ENCODE results near the gene LIPE. TPM values are rescaled to one million over a fixed set of nuclear protein-coding genes. Genes with fewer than 3 reads are reported as not detected.

Gene LIPE
- total RNA-seq, 4 donors from 2014 or later: 491 to 3,641 (median 1,025) TPM

DNA sequence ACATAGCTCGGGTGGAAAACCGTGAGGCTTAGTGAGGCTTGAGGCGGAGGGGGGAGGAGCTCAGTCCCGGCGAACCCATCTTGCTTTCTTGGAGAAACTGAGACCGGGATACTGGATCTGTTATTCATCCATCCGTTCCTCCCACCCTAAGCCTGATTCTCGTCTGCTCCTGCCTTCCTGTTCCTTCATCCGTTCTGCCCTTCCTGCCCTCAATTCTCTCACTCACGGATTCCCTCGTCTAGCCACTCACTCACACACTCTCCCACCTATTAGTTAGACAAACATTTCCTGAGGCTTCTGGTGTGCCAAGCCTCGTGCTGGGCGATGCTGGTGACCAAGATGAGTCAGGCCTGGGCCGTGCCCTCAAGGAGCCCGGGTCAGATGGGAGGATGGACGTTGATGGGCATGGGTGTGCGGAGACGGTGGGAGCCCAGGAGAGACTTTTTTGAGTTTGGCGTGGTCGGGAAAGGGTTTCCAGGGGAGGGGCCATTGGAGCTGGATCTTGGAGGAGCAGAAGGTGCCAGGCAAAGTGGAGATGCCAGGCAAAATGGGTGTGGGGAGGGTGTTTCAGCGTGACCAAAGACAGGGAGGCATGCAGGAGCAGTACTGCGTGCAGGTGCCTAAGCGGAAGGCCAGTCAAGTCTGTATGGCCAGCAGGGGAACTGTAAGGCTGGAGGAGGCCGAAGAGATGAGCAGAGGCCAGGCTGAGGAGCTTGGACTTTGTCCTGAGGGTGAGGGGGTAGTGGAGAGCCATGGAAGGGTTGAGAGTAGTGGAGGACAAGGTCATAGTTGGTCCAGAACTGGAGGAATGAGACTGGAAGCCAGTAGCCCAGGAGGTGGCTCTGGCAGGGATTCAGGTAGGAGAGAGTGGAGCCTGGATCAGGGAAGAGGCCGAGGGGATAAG, 29.7 kb downstream of the LIPE start:
- TF ChIP-seq, protein P1, sequence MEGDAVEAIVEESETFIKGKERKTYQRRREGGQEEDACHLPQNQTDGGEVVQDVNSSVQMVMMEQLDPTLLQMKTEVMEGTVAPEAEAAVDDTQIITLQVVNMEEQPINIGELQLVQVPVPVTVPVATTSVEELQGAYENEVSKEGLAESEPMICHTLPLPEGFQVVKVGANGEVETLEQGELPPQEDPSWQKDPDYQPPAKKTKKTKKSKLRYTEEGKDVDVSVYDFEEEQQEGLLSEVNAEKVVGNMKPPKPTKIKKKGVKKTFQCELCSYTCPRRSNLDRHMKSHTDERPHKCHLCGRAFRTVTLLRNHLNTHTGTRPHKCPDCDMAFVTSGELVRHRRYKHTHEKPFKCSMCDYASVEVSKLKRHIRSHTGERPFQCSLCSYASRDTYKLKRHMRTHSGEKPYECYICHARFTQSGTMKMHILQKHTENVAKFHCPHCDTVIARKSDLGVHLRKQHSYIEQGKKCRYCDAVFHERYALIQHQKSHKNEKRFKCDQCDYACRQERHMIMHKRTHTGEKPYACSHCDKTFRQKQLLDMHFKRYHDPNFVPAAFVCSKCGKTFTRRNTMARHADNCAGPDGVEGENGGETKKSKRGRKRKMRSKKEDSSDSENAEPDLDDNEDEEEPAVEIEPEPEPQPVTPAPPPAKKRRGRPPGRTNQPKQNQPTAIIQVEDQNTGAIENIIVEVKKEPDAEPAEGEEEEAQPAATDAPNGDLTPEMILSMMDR (IDR thresholded peaks at IDR 0.05): no peak
- ATAC-seq (ENCODE audit: low FRiP score) (peak; percentile 3), DNase-seq (ENCODE audit: low spot score) (no peak)

DNA sequence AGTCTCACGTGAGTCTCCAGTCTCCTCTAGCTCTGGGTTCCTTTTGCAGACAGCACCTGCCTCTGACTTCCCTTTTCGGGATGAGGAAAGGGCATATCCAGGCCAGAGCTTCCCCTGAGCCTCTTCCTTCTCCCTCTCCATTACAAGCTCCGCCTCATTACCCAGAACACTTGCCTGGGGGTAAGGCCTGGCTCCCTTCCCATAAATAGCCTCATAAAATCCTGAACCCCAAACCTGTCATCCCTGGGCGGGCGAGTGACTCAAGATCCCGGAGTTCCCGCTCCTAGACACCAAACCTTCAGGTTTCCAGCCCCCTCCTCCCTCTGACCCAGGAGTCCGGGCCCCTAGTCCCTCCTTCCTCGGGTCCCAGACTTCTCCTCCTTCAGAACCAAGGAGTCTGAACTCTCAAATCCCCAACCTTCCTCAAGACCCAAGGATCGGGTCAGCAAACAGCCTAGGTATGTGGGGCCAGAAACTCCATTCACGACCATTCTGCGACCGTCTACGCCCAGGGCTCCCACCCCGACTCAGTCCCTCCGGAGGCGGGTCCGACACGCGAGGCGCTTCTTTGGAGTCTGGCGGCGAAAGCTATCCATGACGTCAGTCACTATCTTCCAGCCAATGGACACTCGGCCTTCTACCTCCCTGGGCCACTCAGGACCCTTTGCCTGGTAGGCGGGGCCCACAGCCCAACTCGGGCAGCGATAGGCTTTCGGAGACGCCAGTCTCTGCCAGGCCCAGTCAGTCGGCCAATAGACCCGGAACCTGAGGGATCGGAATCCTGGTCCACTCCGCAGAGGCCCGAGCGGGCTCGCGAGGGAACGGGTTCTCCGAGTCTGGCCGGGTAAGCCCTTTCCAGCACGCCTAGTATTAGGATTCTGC, 30.6 kb downstream of the LIPE start:
- DNase-seq (ENCODE audit: low spot score) (peak; percentile 94), ATAC-seq (ENCODE audit: low FRiP score) (peak; percentile 99)
- TF ChIP-seq, protein P1 (IDR thresholded peaks at IDR 0.05): no peak

DNA sequence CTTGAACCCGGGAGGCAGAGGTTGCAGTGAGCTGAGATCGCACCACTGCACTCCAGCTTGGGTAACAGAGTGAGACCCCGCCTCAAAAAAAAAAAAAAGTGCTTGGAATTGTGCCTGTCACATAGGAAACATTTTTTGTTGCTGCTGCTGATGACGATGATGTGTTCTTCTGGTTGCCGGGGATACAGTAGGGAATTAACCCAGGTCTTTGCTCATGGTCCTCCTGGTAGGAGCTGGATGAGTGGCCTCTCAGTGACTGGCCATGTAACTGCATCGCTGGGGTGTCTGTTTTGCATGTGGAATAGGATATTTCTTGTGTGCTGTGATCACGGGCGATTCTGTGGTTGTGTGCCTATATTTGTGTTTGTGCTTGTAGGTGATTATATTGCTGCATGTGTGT, 32.4 kb downstream of the LIPE start:
- TF ChIP-seq, protein P1 (IDR thresholded peaks at IDR 0.05): no peak
- ATAC-seq (ENCODE audit: low FRiP score) (no peak), DNase-seq (ENCODE audit: low spot score) (no peak)

DNA sequence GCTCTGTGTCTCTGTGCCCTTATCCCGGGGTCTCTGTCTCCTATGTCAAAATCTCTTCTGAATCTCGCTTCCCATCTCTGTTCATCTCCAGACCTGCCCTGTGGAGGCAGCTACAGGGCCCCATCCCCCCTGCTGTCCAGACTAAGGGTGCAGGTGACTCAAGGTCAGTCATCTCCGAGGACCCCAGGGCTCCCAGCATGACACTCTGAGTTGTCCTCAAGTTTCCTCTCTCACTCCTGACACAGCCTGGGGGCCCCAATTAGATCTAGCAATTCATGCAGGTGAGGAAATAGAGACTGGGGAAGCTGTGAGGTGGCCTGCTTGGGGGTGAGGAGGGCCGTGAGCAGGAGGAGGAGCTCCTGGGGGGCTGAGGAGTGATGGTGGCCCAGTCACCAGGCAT, 35.0 kb downstream of the LIPE start:
- DNase-seq (ENCODE audit: low spot score) (no peak), ATAC-seq (ENCODE audit: low FRiP score) (no peak)
- TF ChIP-seq, protein P1 (IDR thresholded peaks at IDR 0.05): no peak

DNA sequence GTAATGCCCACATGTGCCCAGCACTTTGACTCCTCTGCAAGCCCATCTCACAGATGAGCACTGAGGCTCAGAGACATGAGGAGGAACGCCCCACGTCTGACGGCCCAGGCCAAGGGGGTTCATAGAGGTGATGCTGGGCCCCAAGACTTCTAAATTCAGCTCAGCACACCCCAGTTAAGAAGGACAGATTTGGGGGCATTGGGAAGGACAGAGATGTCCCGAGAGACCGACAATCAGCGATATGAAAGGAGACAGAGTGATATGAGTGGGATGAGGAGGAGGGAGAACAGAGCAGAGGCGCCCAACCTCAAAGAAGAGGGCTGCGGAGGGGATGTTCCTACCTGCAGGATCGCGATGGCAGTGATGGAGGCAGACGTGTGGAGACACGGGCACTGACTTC, 37.3 kb downstream of the LIPE start, which contains the start of gene CNFN:
TSS of gene CNFN (minus strand) at position 399 of the 400 bp plus-strand sequence. CDS start 1,260 bp downstream, outside the sequence.
- ATAC-seq (ENCODE audit: low FRiP score) (no peak), DNase-seq (ENCODE audit: low spot score) (no peak)
- TF ChIP-seq, protein P1 (IDR thresholded peaks at IDR 0.05): no peak

DNA sequence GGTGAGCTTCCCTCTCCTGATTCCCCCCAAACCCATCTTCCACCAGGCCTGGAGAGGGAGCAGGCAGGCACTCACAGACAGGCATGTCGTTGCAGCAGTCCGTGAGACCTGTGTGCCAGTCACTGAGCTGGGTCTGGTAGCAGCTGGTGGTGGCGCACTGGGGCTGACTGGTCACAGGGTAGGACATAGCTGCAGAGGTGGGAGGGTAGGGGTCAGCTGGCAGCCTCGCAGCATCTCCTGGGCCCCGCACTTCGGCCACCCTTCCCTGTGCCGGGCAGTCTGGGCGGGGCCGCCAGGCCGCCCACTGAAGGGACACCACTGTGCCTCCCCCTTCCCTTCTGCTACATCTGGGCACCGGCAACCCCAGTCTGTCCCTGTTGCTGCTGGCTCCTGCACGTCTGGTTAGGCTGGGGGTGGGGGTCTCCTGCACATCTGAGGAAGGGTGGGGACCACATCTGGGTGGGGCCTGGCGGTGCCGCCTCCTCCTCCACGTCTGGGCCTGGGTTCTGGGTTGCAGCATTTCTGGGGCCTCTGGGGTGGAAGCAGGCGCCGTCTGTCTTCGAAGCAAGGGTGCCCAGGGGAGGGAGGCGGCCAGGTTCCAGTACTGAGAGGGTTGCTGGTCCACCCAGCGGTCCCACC, 38.2 kb downstream of the LIPE start:
- DNase-seq (ENCODE audit: low spot score): no peak
- TF ChIP-seq, protein P1 (IDR thresholded peaks at IDR 0.05): no peak

More for the DNA sequence above, 38.2 kb downstream of the LIPE start:
- no peak for ATAC-seq (ENCODE audit: low FRiP score)
